ENCODE data around the gene PPP2R5D.

DNA sequence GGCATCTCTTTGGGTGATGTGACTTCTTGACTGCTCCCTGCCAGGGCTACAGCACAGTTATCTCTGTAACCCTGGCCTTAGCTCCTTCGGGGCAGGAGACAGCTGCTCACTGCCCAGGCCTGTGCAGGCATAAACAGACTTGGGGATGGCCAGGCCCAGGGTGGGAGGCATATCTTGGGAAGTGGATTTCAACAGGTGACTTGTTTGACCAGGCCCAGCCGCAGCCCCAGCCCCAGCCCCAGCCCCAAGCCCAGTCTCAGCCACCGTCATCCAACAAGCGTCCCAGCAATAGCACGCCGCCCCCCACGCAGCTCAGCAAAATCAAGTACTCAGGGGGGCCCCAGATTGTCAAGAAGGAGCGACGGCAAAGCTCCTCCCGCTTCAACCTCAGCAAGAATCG is 21.9 kb downstream of the PPP2R5D start:
- TF ChIP-seq, protein P1, sequence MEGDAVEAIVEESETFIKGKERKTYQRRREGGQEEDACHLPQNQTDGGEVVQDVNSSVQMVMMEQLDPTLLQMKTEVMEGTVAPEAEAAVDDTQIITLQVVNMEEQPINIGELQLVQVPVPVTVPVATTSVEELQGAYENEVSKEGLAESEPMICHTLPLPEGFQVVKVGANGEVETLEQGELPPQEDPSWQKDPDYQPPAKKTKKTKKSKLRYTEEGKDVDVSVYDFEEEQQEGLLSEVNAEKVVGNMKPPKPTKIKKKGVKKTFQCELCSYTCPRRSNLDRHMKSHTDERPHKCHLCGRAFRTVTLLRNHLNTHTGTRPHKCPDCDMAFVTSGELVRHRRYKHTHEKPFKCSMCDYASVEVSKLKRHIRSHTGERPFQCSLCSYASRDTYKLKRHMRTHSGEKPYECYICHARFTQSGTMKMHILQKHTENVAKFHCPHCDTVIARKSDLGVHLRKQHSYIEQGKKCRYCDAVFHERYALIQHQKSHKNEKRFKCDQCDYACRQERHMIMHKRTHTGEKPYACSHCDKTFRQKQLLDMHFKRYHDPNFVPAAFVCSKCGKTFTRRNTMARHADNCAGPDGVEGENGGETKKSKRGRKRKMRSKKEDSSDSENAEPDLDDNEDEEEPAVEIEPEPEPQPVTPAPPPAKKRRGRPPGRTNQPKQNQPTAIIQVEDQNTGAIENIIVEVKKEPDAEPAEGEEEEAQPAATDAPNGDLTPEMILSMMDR (conservative IDR thresholded peaks at IDR 0.05; ENCODE audit: low read length): no peak
- no peak for TF ChIP-seq EZH2phosphoT487 (IDR thresholded peaks at IDR 0.05; ENCODE audit: borderline replicate concordance)
